Naive thymus-derived CD4-positive, alpha-beta T cell (primary cell): ENCODE results near the gene KIF3B. TPM values are rescaled to one million over a fixed set of nuclear protein-coding genes. Genes with fewer than 3 reads are reported as not detected.
A peak's percentile ranks its signal among the peaks of the same experiment; 100 is the strongest.
"Not testable (repeated sequence)": the region's sequence is repeated elsewhere in the genome, so short reads cannot be mapped to it uniquely, and the experiment has no call there.

Source experiments
- ATAC-seq: fragments of 150-1000 bp; cut with Tn5 transposase; 2 replicates; pipeline ENCODE4 v1.10.0; 2021; ENCODE audit warnings: mild to moderate bottlenecking, moderate library complexity
- CTCF ChIA-PET: fragments of 350-600 bp; sonication (Branson Sonifier 250); formaldehyde crosslinking; loops from one replicate; lab custom pipeline; 2021; ENCODE audit warnings: antibody characterized with exemption; lab: Charles Lee
- POLR2A ChIA-PET: fragments of 350-600 bp; sonication (Branson Sonifier 250); formaldehyde crosslinking; loops from one replicate; lab custom pipeline; 2021; ENCODE audit warnings: antibody characterized with exemption, inconsistent platforms; lab: Charles Lee
- DNase-seq, 9 donors: peaks; one replicate each; pipeline versions ENCODE4 v3.0.0 to v3.0.0-alpha.2; 2020 to 2022; ENCODE audit warnings: mixed read lengths in 1 of 9
- H3K27ac ChIP-seq: one replicate; pipeline ENCODE4 v1.7.0; 2013; ENCODE audit warnings: mild to moderate bottlenecking, low read depth, low read length, moderate library complexity
- H3K27me3 ChIP-seq, 2 donors: one replicate each; pipeline ENCODE4 v1.7.0; 2013; ENCODE audit warnings: low read length in 2 of 2, mild to moderate bottlenecking in 2 of 2, moderate library complexity in 2 of 2; ENCODE audit not compliant: control insufficient read depth in 2 of 2, insufficient read depth in 2 of 2
- H3K36me3 ChIP-seq, 3 experiments: 1 replicate in 2 of 3; 2 replicates in 1 of 3; pipeline ENCODE4 v1.7.0; 2013; ENCODE audit warnings: low read length in 3 of 3, mild to moderate bottlenecking in 3 of 3, moderate library complexity in 1 of 3; ENCODE audit not compliant: insufficient read depth in 3 of 3, control insufficient read depth in 2 of 3
- H3K4me1 ChIP-seq, 2 donors: one replicate each; pipeline ENCODE4 v1.7.0; 2013; ENCODE audit warnings: low read length in 2 of 2, mild to moderate bottlenecking in 2 of 2, moderate library complexity in 1 of 2; ENCODE audit not compliant: control insufficient read depth in 2 of 2, insufficient read depth in 2 of 2
- H3K4me3 ChIP-seq: 2 replicates; pipeline ENCODE4 v1.7.0; 2013; ENCODE audit warnings: mild to moderate bottlenecking, low read length
- H3K9me3 ChIP-seq, 3 experiments: 1 replicate in 2 of 3; 2 replicates in 1 of 3; pipeline ENCODE4 v1.7.0; 2013; ENCODE audit warnings: low read length in 3 of 3; ENCODE audit not compliant: control insufficient read depth in 2 of 3
- H3K27ac Mint-ChIP-seq, 9 donors: one replicate each; pipeline ENCODE4 v1.8.0; 2020 to 2022; ENCODE audit warnings: mixed read lengths in 9 of 9, mild to moderate bottlenecking in 8 of 9, moderate library complexity in 5 of 9, inconsistent platforms in 2 of 9
- H3K27me3 Mint-ChIP-seq, 5 donors: one replicate each; pipeline ENCODE4 v1.8.0; 2021 to 2022; ENCODE audit warnings: mixed read lengths in 5 of 5, mild to moderate bottlenecking in 1 of 5
- H3K36me3 Mint-ChIP-seq, 5 donors: one replicate each; pipeline ENCODE4 v1.8.0; 2020 to 2022; ENCODE audit warnings: mixed read lengths in 5 of 5, mild to moderate bottlenecking in 3 of 5, inconsistent platforms in 1 of 5
- H3K4me1 Mint-ChIP-seq, 7 donors: one replicate each; pipeline ENCODE4 v1.8.0; 2020 to 2022; ENCODE audit warnings: mixed read lengths in 7 of 7, mild to moderate bottlenecking in 3 of 7, inconsistent platforms in 1 of 7
- H3K4me3 Mint-ChIP-seq, 10 donors: one replicate each; pipeline ENCODE4 v1.8.0; 2020 to 2022; ENCODE audit warnings: mild to moderate bottlenecking in 10 of 10, mixed read lengths in 10 of 10, moderate library complexity in 6 of 10, inconsistent platforms in 2 of 10
- H3K9me3 Mint-ChIP-seq, 11 donors: one replicate each; pipeline ENCODE4 v1.8.0; 2020 to 2022; ENCODE audit warnings: mixed read lengths in 11 of 11, mild to moderate bottlenecking in 4 of 11, inconsistent platforms in 1 of 11, moderate library complexity in 1 of 11
- intact Hi-C, 2 donors: fragments of 100-400 bp; cut with micrococcal nuclease; formaldehyde crosslinking; loops; one replicate each; pipeline ENCODE4 v1.15.1; 2023
- polyA plus RNA-seq, 2 donors: library from polyadenylated mRNA; unstranded; fragments of 300-500 nt; fragmentation: Illumina TruSeq; gene quantifications; one replicate each; pipeline ENCODE4 v1.2.3, GENCODE V29; 2021
- total RNA-seq, 6 experiments: library from RNA in 5 of 6; stranded (reverse) in 5 of 6; gene quantifications; 1 replicate in 5 of 6; 2 replicates in 1 of 6; pipeline ENCODE4 v1.2.3 and lab custom pipeline; 2021 to 2026

Gene KIF3B
- total and polyA plus RNA-seq, 7 experiments from 2014 or later = 1.5 to 19.5 (median 11.0) TPM

GRCh38 chr20:32252189-32252588 is 25.3 kb upstream of the KIF3B start:
- Histone ChIP-seq H3K36me3 (no peaks in the 10 kb centered on the region), H3K9me3 (no peaks in the 10 kb centered on the region), H3K27me3 (no peaks in the 10 kb centered on the region), H3K4me1 (no peaks in the 10 kb centered on the region), H3K27ac (peak overlapping the region; percentile 7), H3K4me3 (no peak overlapping the region)
- intact Hi-C loops = no loop called here
- CTCF ChIA-PET = no interaction called here
- Mint-ChIP-seq H3K4me3 (peak overlapping the region in 7 of 10 donors; percentile 14 to 53 (median 48)), H3K4me1 (peaks cover 2 to 38% (median 30%) of the 10 kb centered on the region in 7 donors), H3K9me3 (peaks cover 0 to 7% (median 0%) of the 10 kb centered on the region in 11 donors), H3K36me3 (peaks cover 0 to 5% (median 0%) of the 10 kb centered on the region in 5 donors), H3K27me3 (no peaks in the 10 kb centered on the region), H3K27ac (peak overlapping the region in 8 of 9 donors; percentile 47 to 86 (median 76))
- peak in 7 of 9 donors; percentile 14 to 84 (median 31) for DNase-seq
- ATAC-seq = no peak
- POLR2A ChIA-PET = interaction anchor here (0.6 kb wide), 1 partner anchor 1706 kb away, joined by 3 read pairs; no protein-coding TSS in a partner anchor

- H3K4me3 ChIP-seq, DNase-seq, H3K27me3 ChIP-seq, H3K27ac Mint-ChIP-seq, H3K4me1 Mint-ChIP-seq, H3K9me3 Mint-ChIP-seq, H3K27me3 Mint-ChIP-seq, H3K27ac ChIP-seq, H3K36me3 Mint-ChIP-seq, H3K4me1 ChIP-seq, H3K9me3 ChIP-seq, POLR2A ChIA-PET, ATAC-seq, CTCF ChIA-PET, H3K4me3 Mint-ChIP-seq, intact Hi-C loops, H3K36me3 ChIP-seq: not testable (repeated sequence)
Observed at GRCh38 chr20:32260973-32261372, 16.5 kb upstream of the KIF3B start.

- H3K36me3 ChIP-seq = no peaks in the 10 kb centered on the region
- no peaks in the 10 kb centered on the region for H3K9me3 ChIP-seq
- H3K4me1 ChIP-seq = no peaks in the 10 kb centered on the region
- peaks cover 0 to 6% (median 0%) of the 10 kb centered on the region in 7 donors for H3K4me1 Mint-ChIP-seq
- H3K27me3 ChIP-seq = no peaks in the 10 kb centered on the region
- H3K9me3 Mint-ChIP-seq = no peaks in the 10 kb centered on the region
- no peaks in the 10 kb centered on the region for H3K27me3 Mint-ChIP-seq
- H3K4me3 ChIP-seq = no peak overlapping the region
- ATAC-seq = no peak
- intact Hi-C loops = no loop called here
- H3K27ac ChIP-seq = no peak overlapping the region
- CTCF ChIA-PET = no interaction called here
- no peak for DNase-seq
- H3K27ac Mint-ChIP-seq = no peak overlapping the region
- POLR2A ChIA-PET = no interaction called here
- H3K4me3 Mint-ChIP-seq = no peak overlapping the region
- H3K36me3 Mint-ChIP-seq = no peaks in the 10 kb centered on the region
Observed at GRCh38 chr20:32261644-32262043, 15.8 kb upstream of the KIF3B start.

- Histone ChIP-seq H3K36me3 (no peaks in the 10 kb centered on the region), H3K4me3 (no peak overlapping the region), H3K4me1 (no peaks in the 10 kb centered on the region), H3K27me3 (no peaks in the 10 kb centered on the region), H3K9me3 (no peaks in the 10 kb centered on the region), H3K27ac (no peak overlapping the region)
- no peak overlapping the region for H3K27ac Mint-ChIP-seq
- H3K27me3 Mint-ChIP-seq = no peaks in the 10 kb centered on the region
- no peak for ATAC-seq
- H3K4me3 Mint-ChIP-seq = no peak overlapping the region
- H3K36me3 Mint-ChIP-seq = no peaks in the 10 kb centered on the region
- intact Hi-C loops = no loop called here
- ChIA-PET CTCF (no interaction called here), POLR2A (no interaction called here)
- H3K9me3 Mint-ChIP-seq = no peaks in the 10 kb centered on the region
- H3K4me1 Mint-ChIP-seq = no peaks in the 10 kb centered on the region
- no peak for DNase-seq
Observed at GRCh38 chr20:32263398-32263954, 14.0 kb upstream of the KIF3B start.

GRCh38 chr20:32271620-32272019 is 5.8 kb upstream of the KIF3B start:
- Mint-ChIP-seq H3K27me3 (no peaks in the 10 kb centered on the region), H3K4me3 (no peak overlapping the region), H3K4me1 (peaks cover 4 to 17% (median 13%) of the 10 kb centered on the region in 7 donors), H3K36me3 (peaks cover 0 to 7% (median 0%) of the 10 kb centered on the region in 5 donors), H3K9me3 (peaks cover 0 to 5% (median 0%) of the 10 kb centered on the region in 11 donors), H3K27ac (no peak overlapping the region)
- DNase-seq (no peak), ATAC-seq (no peak)
- Histone ChIP-seq H3K27ac (no peak overlapping the region), H3K9me3 (no peaks in the 10 kb centered on the region), H3K36me3 (no peaks in the 10 kb centered on the region), H3K27me3 (no peaks in the 10 kb centered on the region), H3K4me1 (peaks cover 0 to 5% of the 10 kb centered on the region in 2 donors), H3K4me3 (no peak overlapping the region)
- intact Hi-C loops = no loop called here
- CTCF ChIA-PET = interaction anchor here (0.6 kb wide), 1 partner anchor 10 kb away, joined by 3 read pairs; no protein-coding TSS in a partner anchor
- POLR2A ChIA-PET = interaction anchor here (0.6 kb wide), 1 partner anchor 12 kb away, joined by 4 read pairs; no protein-coding TSS in a partner anchor

GRCh38 chr20:32274359-32274758 is 3.1 kb upstream of the KIF3B start:
- Mint-ChIP-seq H3K36me3 (peaks cover 0 to 7% (median 0%) of the 10 kb centered on the region in 5 donors), H3K4me1 (peaks cover 14 to 37% (median 28%) of the 10 kb centered on the region in 7 donors), H3K27ac (peak overlapping the region in 1 of 9 donors; percentile 16), H3K9me3 (peaks cover 0 to 5% (median 0%) of the 10 kb centered on the region in 11 donors), H3K27me3 (no peaks in the 10 kb centered on the region), H3K4me3 (no peak overlapping the region)
- peaks cover 9 to 18% of the 10 kb centered on the region in 2 donors for H3K4me1 ChIP-seq
- intact Hi-C loops = no loop called here
- no peaks in the 10 kb centered on the region for H3K9me3 ChIP-seq
- POLR2A ChIA-PET = no interaction called here
- no peak overlapping the region for H3K4me3 ChIP-seq
- no peaks in the 10 kb centered on the region for H3K36me3 ChIP-seq
- H3K27me3 ChIP-seq = no peaks in the 10 kb centered on the region
- H3K27ac ChIP-seq = no peak overlapping the region
- DNase-seq = no peak
- CTCF ChIA-PET = no interaction called here
- ATAC-seq = no peak

- POLR2A ChIA-PET, ATAC-seq, H3K36me3 ChIP-seq, DNase-seq, H3K27me3 Mint-ChIP-seq, H3K4me3 ChIP-seq, H3K27ac ChIP-seq, H3K9me3 Mint-ChIP-seq, H3K27me3 ChIP-seq, H3K9me3 ChIP-seq, H3K36me3 Mint-ChIP-seq: not testable (repeated sequence)
- peak overlapping the region in 1 of 9 donors; percentile 26 for H3K27ac Mint-ChIP-seq
- peak overlapping the region in 2 of 10 donors; percentile 14 to 25 for H3K4me3 Mint-ChIP-seq
- peaks cover 14 to 42% (median 28%) of the 10 kb centered on the region in 7 donors for H3K4me1 Mint-ChIP-seq
- intact Hi-C loops = loop anchor here (5.0 kb wide), 4 partner anchors 43 to 212 kb away; partner anchors contain the start of gene ASXL1 (in 1 of the 2)
- peaks cover 9 to 18% of the 10 kb centered on the region in 2 donors for H3K4me1 ChIP-seq
- CTCF ChIA-PET = interaction anchor here (0.6 kb wide), 1 partner anchor 377 kb away, joined by 3 read pairs; no protein-coding TSS in a partner anchor
Observed at GRCh38 chr20:32275163-32275562, 2.3 kb upstream of the KIF3B start.
